GM20431 (cell line): ENCODE results near the gene CACNA1I.
"Not testable (repeated sequence)": the region's sequence is repeated elsewhere in the genome, so short reads cannot be mapped to it uniquely, and the experiment has no call there.

Experiments
- in situ Hi-C: fragments of 300-500 bp; cut with MseI, MboI; formaldehyde crosslinking; loops from one replicate; pipeline ENCODE4 v1.15.0; 2020; ENCODE audit warnings: low sequenced_read_pairs; ENCODE audit not compliant: unreplicated experiment

CACNA1I gene

DNA sequence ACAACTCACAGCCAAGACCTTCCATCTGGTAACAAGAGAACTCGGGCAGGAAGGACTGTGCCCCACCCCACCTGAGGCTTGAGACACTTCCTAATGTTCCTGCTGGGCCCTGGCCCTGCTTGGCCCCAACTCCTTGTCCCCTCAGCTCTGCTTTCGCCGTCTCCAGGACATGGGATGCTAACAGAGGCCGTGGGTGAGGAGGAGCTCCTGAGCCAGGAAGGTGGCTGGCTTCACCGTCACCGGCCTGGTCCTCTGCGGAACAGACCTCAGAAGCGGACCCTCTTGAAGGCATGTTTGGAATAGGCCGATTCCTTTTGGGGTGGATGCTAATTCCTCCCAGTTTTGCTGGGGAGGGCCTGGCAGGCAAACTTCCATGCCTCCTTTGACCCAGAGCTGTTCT, 154.3 kb downstream of the CACNA1I start:
- in situ Hi-C loops, result no loop called here

- in situ Hi-C loops, result no loop called here
Measured at GRCh38 chr22:39725351-39726035, 154.9 kb downstream of the CACNA1I start.

GRCh38 chr22:39727541-39727940, 157.0 kb downstream of the CACNA1I start:
- in situ Hi-C loops, result no loop called here

- in situ Hi-C loops, result no loop called here
Measured at GRCh38 chr22:39728236-39728860, 157.8 kb downstream of the CACNA1I start.

- in situ Hi-C loops, result no loop called here
Measured at GRCh38 chr22:39729141-39729934, 158.8 kb downstream of the CACNA1I start.

- in situ Hi-C loops, result no loop called here
Measured at GRCh38 chr22:39731481-39731880, 160.9 kb downstream of the CACNA1I start.

DNA sequence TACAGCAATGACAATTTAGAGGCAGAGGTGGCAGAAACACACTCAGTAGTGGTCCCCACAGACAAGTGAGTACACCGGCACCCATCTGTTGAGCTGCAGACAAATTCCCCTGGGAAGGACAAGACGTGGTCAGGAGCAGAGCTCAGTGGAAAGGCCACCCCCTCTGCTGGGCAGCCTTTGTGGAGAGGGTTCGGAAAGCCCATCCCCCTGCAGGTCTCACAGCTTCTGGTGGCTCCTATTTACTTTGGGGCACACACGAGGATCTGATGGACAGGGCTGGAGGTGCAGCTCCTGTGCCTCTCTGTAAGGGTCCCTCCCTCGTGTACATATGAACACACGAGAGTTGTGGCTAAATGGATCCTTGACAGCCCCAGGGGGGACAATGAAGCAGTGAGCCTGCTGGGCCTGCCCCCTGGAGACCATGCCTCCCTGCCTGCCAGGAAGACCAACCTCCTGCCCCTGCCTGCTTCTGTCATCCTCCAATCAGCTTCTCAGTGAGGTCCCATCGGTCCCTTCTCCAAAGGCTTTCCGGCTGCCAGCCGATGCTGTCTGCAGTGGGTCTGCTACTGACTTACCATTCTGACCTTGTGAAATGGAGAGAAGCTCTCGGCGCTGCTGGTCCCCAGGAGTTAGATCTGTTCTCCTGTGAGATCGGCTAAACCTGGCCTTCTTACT, 161.5 kb downstream of the CACNA1I start:
- in situ Hi-C loops, result no loop called here

GRCh38 chr22:39732625-39733024, 162.1 kb downstream of the CACNA1I start:
- in situ Hi-C loops, result no loop called here

- in situ Hi-C loops, result no loop called here
Measured at GRCh38 chr22:39733191-39733590, 162.6 kb downstream of the CACNA1I start.

DNA sequence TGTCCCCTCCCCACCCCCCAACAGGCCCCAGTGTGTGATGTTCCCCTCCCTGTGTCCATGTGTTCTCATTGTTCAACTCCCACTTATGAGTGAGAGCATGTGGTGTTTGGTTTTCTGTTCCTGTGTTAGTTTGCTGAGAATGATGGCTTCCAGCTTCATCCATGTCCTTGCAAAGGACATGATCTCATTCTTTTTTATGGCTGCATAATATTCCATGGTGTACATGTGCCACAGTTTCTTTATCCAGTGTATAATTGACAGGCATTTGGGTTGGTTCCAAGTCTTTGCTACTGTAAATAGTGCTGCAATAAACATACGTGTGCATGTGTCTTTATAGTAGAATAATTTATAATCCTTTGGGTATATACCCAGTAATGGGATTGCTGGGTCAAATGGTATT, 163.5 kb downstream of the CACNA1I start:
- in situ Hi-C loops, result not testable (repeated sequence)

GRCh38 chr22:39734866-39735265, 164.3 kb downstream of the CACNA1I start:
- in situ Hi-C loops, result no loop called here

DNA sequence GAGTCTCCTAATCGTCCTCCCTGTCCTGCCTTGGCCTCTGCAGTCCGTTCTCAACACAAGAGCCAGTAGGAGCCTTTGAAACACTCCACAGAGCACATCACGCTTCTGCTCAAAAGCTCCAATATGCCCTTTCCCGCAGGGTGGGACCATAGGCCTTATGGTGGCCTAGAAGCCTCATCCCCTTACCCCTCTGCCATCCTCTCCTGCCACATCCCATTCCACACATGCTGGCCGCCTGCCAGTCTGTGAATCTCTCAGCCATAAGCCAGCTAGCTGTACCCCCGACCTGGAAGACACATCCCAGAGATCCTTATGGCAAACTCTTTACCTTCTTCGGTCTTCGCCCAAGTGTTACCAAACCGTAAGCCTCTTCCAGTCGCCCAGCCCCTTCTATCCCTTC, 165.2 kb downstream of the CACNA1I start:
- in situ Hi-C loops, result no loop called here

- in situ Hi-C loops, result no loop called here
Measured at GRCh38 chr22:39738746-39739145, 168.2 kb downstream of the CACNA1I start.
